OCI-LY1 (cell line): Measurements from ENCODE around the gene STAT4.

ENCODE experiments used
- EZH2 ChIP-seq: fragments of 200-600 bp; sonication (generic), shearing (Covaris generic); IDR thresholded peaks from 2 replicates; pipeline ENCODE4 v1.8.0; 2017; ENCODE audit warnings: borderline replicate concordance, mixed run types, mild to moderate bottlenecking, antibody characterized with exemption, low read length, moderate library complexity, mixed read lengths
- TF ChIP-seq, protein P1 (sequence below): fragments of 200-600 bp; sonication (generic), shearing (Covaris generic); IDR thresholded peaks from 2 replicates; pipeline ENCODE4 v1.5.1; 2017; ENCODE audit warnings: mild to moderate bottlenecking, antibody characterized with exemption, low read length, moderate library complexity, mixed read lengths

DNA sequence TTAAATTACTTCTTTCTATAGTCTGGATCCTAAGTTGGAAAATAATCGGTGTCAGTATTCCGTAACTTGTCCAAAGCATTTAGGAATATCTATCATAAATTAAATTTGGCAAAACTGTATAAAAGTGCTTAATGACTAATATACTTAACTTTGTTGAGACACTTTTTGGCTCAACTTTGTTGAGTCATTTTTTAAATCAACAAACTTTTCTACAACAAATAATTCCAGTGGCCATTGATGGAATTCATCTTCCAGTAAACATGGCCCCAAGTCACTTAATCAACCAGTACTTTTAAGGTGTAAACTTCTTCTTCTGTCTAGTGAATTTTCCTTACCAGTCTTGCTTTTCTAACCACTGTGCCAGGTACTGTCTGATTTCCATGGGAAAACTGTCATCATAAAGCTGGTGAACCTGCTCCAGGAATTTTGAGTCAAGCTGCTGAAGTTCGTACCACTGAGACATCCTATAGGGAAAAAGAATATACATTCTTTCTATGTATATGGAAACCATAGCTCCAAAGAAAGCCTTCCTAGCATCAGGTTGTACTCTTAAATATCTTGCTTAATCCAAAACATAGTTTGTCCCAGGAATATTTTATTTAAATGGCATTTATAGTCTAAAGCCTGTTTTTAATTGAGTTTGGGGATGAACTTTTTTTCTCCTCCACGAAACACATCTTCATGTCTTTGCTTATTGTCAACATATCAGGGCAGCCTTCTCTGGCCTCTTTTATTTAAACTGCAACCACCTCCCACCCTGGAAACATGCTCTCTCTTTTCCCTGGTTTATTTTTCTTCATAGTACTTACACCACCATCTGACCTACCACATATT, 141.0 kb downstream of the STAT4 start:
- TF ChIP-seq, protein P1, sequence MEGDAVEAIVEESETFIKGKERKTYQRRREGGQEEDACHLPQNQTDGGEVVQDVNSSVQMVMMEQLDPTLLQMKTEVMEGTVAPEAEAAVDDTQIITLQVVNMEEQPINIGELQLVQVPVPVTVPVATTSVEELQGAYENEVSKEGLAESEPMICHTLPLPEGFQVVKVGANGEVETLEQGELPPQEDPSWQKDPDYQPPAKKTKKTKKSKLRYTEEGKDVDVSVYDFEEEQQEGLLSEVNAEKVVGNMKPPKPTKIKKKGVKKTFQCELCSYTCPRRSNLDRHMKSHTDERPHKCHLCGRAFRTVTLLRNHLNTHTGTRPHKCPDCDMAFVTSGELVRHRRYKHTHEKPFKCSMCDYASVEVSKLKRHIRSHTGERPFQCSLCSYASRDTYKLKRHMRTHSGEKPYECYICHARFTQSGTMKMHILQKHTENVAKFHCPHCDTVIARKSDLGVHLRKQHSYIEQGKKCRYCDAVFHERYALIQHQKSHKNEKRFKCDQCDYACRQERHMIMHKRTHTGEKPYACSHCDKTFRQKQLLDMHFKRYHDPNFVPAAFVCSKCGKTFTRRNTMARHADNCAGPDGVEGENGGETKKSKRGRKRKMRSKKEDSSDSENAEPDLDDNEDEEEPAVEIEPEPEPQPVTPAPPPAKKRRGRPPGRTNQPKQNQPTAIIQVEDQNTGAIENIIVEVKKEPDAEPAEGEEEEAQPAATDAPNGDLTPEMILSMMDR: no peak
- no peak for TF ChIP-seq EZH2
